Panc1 (cell line): ENCODE results near the gene B4GALT5. TPM values are rescaled to one million over a fixed set of nuclear protein-coding genes. Genes with fewer than 3 reads are reported as not detected.

Source experiments
- ATAC-seq: fragments of 200-7000 bp; cut with Tn5 transposase; 2 replicates; pipeline ENCODE4 v1.9.1; 2020; ENCODE audit warnings: mild to moderate bottlenecking, moderate library complexity
- BruUV-seq: library from RNA; stranded (reverse); fragments of 400-500 nt; replicated peaks from 2 replicates; lab custom pipeline; 2021; lab: Mats Ljungman, UMichigan
- CTCF ChIA-PET: fragments of 300-600 bp; sonication (Branson Sonifier 250); formaldehyde crosslinking; loops from one replicate; lab custom pipeline; 2022; ENCODE audit warnings: antibody characterized with exemption; lab: Charles Lee
- POLR2A ChIA-PET: fragments of 300-600 bp; sonication (Branson Sonifier 250); formaldehyde crosslinking; loops from one replicate; lab custom pipeline; 2022; ENCODE audit warnings: antibody characterized with exemption; lab: Charles Lee
- DNase-seq: peaks from one replicate; pipeline ENCODE4 v3.0.0-alpha.2; 2010; ENCODE audit warnings: low read depth, low spot score
- H3K27ac ChIP-seq: 2 replicates; pipeline ENCODE4 v1.5.1; 2011; ENCODE audit warnings: mild to moderate bottlenecking, low read length, inconsistent platforms
- H3K27me3 ChIP-seq: fragments of 200-500 bp; sonication (Bioruptor generic); 2 replicates; pipeline ENCODE4 v1.6.0; 2014; ENCODE audit warnings: low read length, inconsistent platforms; ENCODE audit not compliant: control insufficient read depth, insufficient read depth
- H3K36me3 ChIP-seq: fragments of 200-500 bp; sonication (Bioruptor generic); 2 replicates; pipeline ENCODE4 v1.5.1; 2014; ENCODE audit warnings: inconsistent platforms, mild to moderate bottlenecking, low read length, moderate library complexity; ENCODE audit not compliant: control insufficient read depth, insufficient read depth
- H3K4me1 ChIP-seq: 2 replicates; pipeline ENCODE4 v1.5.1; 2011; ENCODE audit warnings: inconsistent platforms, mild to moderate bottlenecking, low read length, moderate library complexity; ENCODE audit not compliant: control insufficient read depth, insufficient read depth
- H3K4me3 ChIP-seq, 2 experiments: 2 replicates each; pipeline ENCODE4 v1.5.1; 2011 to 2012; ENCODE audit warnings: low read depth in 2 of 2, low read length in 2 of 2, mild to moderate bottlenecking in 2 of 2, inconsistent platforms in 1 of 2, moderate library complexity in 1 of 2
- H3K9me3 ChIP-seq: fragments of 200-500 bp; sonication (Bioruptor generic); 2 replicates; pipeline ENCODE4 v1.5.1; 2014; ENCODE audit warnings: low read depth, mild to moderate bottlenecking, inconsistent platforms, low read length, moderate library complexity; ENCODE audit not compliant: control insufficient read depth, insufficient read depth
- POLR2AphosphoS5 ChIP-seq: IDR thresholded peaks from 2 replicates; pipeline ENCODE4 v1.6.1; 2012; ENCODE audit warnings: mild to moderate bottlenecking, low read depth, low read length, moderate library complexity
- SIN3A ChIP-seq: IDR thresholded peaks from 2 replicates; pipeline ENCODE4 v1.6.1; 2012; ENCODE audit warnings: low read depth, mild to moderate bottlenecking, low read length, moderate library complexity, borderline replicate concordance; ENCODE audit not compliant: insufficient read depth
- TCF7L2 ChIP-seq: IDR thresholded peaks from 2 replicates; pipeline ENCODE4 v1.6.1; 2011; ENCODE audit warnings: mild to moderate bottlenecking, low read depth, low read length, inconsistent platforms
- in situ Hi-C: cut with HindIII; loops from 2 replicates; pipeline ENCODE4 v1.10.0; 2016; ENCODE audit warnings: low sequenced_read_pairs, low pct_unique_long_range_greater_than_20kb
- intact Hi-C: fragments of 100-400 bp; cut with micrococcal nuclease; formaldehyde crosslinking; loops from one replicate; pipeline ENCODE4 v1.10.0; 2022; ENCODE audit not compliant: unreplicated experiment
- total RNA-seq: library from RNA; stranded (reverse); gene quantifications from one replicate; pipeline ENCODE4 v1.2.1, GENCODE V29; 2021; ENCODE audit not compliant: unreplicated experiment
- TF ChIP-seq, protein P1 (sequence below), 2 experiments: IDR thresholded peaks; 2 replicates each; pipeline ENCODE4 v1.6.1; 2011 to 2012; ENCODE audit warnings: low read depth in 2 of 2, control low read depth in 1 of 2, low read length in 1 of 2, mild to moderate bottlenecking in 1 of 2, moderate library complexity in 1 of 2; ENCODE audit not compliant: insufficient read depth in 1 of 2
- TF ChIP-seq, protein P2 (sequence below): fragments of 450-650 bp; IDR thresholded peaks from 2 replicates; pipeline ENCODE4 v1.5.1; 2017; ENCODE audit warnings: mild to moderate bottlenecking

B4GALT5 gene
- total RNA-seq, 1 experiment from 2014 or later = 40.0 TPM

DNA sequence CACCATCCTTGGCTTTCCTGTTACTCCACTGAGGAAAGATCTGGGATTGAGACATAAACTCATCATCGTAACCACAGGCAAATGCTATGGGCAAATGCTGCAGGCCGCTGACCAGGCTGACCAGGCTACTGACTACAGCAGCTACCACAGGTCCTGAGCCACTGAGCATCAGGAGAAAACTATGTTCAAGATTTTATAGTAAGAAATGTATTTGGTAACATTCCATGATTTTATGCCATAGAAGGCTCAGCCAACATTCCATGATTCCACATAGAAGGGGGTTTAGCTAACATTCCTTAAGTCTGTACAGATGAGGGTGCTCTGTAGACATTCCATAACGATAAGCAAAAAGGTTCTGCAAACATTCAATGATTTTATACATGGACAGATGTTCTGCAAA is 16.1 kb upstream of the B4GALT5 start:
- no peak for TF ChIP-seq TCF7L2
- no peak for TF ChIP-seq POLR2AphosphoS5
- TF ChIP-seq, protein P1, sequence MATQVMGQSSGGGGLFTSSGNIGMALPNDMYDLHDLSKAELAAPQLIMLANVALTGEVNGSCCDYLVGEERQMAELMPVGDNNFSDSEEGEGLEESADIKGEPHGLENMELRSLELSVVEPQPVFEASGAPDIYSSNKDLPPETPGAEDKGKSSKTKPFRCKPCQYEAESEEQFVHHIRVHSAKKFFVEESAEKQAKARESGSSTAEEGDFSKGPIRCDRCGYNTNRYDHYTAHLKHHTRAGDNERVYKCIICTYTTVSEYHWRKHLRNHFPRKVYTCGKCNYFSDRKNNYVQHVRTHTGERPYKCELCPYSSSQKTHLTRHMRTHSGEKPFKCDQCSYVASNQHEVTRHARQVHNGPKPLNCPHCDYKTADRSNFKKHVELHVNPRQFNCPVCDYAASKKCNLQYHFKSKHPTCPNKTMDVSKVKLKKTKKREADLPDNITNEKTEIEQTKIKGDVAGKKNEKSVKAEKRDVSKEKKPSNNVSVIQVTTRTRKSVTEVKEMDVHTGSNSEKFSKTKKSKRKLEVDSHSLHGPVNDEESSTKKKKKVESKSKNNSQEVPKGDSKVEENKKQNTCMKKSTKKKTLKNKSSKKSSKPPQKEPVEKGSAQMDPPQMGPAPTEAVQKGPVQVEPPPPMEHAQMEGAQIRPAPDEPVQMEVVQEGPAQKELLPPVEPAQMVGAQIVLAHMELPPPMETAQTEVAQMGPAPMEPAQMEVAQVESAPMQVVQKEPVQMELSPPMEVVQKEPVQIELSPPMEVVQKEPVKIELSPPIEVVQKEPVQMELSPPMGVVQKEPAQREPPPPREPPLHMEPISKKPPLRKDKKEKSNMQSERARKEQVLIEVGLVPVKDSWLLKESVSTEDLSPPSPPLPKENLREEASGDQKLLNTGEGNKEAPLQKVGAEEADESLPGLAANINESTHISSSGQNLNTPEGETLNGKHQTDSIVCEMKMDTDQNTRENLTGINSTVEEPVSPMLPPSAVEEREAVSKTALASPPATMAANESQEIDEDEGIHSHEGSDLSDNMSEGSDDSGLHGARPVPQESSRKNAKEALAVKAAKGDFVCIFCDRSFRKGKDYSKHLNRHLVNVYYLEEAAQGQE (IDR thresholded peaks at IDR 0.05; ENCODE audit: insufficient read depth in 1 of 2, low read depth in 2 of 2, low read length in 1 of 2) = no peak
- TF ChIP-seq SIN3A = no peak
- TF ChIP-seq, protein P2, sequence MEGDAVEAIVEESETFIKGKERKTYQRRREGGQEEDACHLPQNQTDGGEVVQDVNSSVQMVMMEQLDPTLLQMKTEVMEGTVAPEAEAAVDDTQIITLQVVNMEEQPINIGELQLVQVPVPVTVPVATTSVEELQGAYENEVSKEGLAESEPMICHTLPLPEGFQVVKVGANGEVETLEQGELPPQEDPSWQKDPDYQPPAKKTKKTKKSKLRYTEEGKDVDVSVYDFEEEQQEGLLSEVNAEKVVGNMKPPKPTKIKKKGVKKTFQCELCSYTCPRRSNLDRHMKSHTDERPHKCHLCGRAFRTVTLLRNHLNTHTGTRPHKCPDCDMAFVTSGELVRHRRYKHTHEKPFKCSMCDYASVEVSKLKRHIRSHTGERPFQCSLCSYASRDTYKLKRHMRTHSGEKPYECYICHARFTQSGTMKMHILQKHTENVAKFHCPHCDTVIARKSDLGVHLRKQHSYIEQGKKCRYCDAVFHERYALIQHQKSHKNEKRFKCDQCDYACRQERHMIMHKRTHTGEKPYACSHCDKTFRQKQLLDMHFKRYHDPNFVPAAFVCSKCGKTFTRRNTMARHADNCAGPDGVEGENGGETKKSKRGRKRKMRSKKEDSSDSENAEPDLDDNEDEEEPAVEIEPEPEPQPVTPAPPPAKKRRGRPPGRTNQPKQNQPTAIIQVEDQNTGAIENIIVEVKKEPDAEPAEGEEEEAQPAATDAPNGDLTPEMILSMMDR = no peak
- ChIA-PET POLR2A (no interaction called here), CTCF (no interaction called here)
- Histone ChIP-seq H3K4me3 (no peak overlapping the region), H3K27ac (no peak overlapping the region), H3K9me3 (no peaks in the 10 kb centered on the region), H3K36me3 (no peaks in the 10 kb centered on the region), H3K27me3 (no peaks in the 10 kb centered on the region), H3K4me1 (no peaks in the 10 kb centered on the region)
- no peak for ATAC-seq
- intact Hi-C loops (no loop called here), in situ Hi-C loops (no loop called here)
- no peak for DNase-seq
- BruUV-seq = no TSS peak

DNA sequence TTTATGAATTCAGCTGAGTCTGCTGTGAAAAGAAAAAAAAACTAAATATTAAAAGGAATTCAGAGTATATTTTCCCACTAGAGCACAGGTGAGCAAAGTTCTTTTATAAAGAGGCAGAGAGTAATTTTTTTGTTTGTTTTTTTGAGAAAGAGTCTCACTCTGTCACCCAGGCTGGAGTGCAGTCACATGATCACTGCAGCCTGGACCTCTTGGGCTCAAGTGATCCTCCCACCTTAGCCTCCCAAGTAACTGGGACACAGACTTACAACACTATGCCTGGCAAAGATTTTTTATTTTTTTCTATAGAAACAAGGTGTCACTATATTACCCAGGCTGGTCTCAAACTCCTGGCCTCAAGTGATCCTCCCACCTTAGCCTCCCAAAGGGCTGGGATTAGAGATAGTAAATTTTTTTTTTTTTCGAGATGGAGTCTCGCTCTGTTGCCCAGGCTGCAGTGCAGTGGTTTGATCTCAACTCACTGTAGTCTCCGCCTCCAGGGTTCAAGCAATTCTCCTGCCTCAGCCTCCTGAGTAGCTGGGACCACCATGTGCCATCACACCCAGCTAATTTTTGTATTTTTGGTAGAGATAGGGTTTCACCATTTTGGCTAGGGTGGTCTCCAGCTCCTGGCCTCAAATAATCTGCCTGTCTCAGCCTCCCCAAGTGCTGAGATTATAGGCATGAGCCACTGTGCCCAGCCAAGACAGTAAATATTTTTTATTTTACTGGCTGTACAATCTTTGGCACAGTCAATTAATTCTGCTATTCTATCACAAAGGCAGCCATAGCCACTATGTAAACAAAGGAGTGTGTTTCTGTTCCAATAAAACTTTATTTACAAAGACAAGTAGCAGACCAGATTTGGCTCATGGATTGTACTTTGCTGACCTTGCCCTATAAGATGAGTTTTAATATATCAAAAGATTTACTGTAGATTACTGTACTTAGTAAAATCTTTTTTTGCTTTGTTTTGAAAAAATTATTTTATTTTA is 14.5 kb upstream of the B4GALT5 start:
- BruUV-seq = no TSS peak
- Histone ChIP-seq H3K27ac (no peak overlapping the region), H3K4me3 (no peak overlapping the region), H3K9me3 (no peaks in the 10 kb centered on the region), H3K27me3 (no peaks in the 10 kb centered on the region), H3K36me3 (no peaks in the 10 kb centered on the region), H3K4me1 (no peaks in the 10 kb centered on the region)
- ATAC-seq (no peak), DNase-seq (no peak)
- intact Hi-C loops = no loop called here
- in situ Hi-C loops = no loop called here
- ChIA-PET CTCF (no interaction called here), POLR2A (no interaction called here)
- no peak for TF ChIP-seq POLR2AphosphoS5
- TF ChIP-seq, protein P1 (IDR thresholded peaks at IDR 0.05; ENCODE audit: insufficient read depth in 1 of 2, low read depth in 2 of 2, low read length in 1 of 2) = no peak
- TF ChIP-seq TCF7L2 = no peak
- TF ChIP-seq SIN3A = no peak
- TF ChIP-seq, protein P2 = no peak
